ENCODE data around the gene HACL1. TPM values are rescaled to one million over a fixed set of nuclear protein-coding genes. Genes with fewer than 3 reads are reported as not detected.
"Not testable (repeated sequence)": the region's sequence is repeated elsewhere in the genome, so short reads cannot be mapped to it uniquely, and the experiment has no call there.

The HACL1 gene
- total RNA-seq, 2 donors from 2014 or later = 25.2 to 25.9 TPM

DNA sequence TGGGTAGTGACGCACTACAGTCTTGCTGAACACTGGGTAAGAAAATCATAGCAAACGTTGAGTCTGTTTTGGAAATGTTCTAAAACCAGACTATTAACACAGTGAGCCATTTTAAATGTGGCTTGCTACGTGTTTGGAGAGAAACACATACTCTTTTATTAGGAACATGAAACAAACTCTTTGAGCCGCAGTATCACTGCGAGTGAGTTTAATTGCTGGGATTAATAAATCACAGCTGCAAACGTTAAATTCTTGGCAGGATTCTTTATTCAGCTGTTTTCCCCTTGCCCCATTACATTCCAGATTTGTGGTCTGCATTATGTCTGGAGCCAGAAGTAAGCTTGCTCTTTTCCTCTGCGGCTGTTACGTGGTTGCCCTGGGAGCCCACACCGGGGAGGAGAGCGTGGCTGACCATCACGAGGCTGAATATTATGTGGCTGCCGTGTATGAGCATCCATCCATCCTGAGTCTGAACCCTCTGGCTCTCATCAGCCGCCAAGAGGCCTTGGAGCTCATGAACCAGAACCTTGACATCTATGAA is 33.8 kb upstream of the HACL1 start:
- no peaks in the 10 kb centered on the region for H3K9me3 Mint-ChIP-seq
- H3K27ac Mint-ChIP-seq = peak overlapping the region; percentile 20
- H3K27me3 Mint-ChIP-seq (ENCODE audit: low read depth) = no peaks in the 10 kb centered on the region
- DNase-seq (no peak), ATAC-seq (replicated peaks in 1 of 2) (no peak)
- H3K4me3 Mint-ChIP-seq = no peak overlapping the region
- H3K36me3 Mint-ChIP-seq (ENCODE audit: insufficient read depth in 2 of 2) = peaks cover 0 to 2% of the 10 kb centered on the region in 2 donors
- peaks cover 76% of the 10 kb centered on the region for H3K4me1 Mint-ChIP-seq (ENCODE audit: low read depth)

DNA sequence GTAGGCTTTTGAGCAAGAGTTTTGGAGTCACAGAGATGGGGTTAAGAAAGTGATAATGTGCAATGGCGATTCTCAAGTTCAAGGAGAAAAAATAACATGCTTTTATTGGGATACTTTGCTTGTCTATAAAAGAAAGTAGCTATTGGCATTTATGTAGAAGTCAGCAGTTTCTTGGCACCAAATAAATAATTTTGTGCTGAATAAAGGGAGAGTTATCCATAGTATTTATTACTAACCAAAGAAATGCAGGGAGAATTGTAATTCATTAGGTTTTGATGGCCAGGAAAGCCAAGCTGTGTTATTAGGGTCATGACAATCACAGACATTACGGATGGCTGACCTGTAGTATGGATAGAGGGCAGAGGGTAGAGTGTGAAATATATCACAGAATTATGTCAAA is 33.3 kb upstream of the HACL1 start:
- Mint-ChIP-seq H3K4me1 (ENCODE audit: low read depth) (peaks cover 81% of the 10 kb centered on the region), H3K27ac (peak overlapping the region; percentile 20), H3K9me3 (no peaks in the 10 kb centered on the region), H3K4me3 (no peak overlapping the region), H3K27me3 (ENCODE audit: low read depth) (no peaks in the 10 kb centered on the region), H3K36me3 (ENCODE audit: insufficient read depth in 2 of 2) (peaks cover 0 to 2% of the 10 kb centered on the region in 2 donors)
- ATAC-seq (replicated peaks in 1 of 2) (no peak), DNase-seq (no peak)

DNA sequence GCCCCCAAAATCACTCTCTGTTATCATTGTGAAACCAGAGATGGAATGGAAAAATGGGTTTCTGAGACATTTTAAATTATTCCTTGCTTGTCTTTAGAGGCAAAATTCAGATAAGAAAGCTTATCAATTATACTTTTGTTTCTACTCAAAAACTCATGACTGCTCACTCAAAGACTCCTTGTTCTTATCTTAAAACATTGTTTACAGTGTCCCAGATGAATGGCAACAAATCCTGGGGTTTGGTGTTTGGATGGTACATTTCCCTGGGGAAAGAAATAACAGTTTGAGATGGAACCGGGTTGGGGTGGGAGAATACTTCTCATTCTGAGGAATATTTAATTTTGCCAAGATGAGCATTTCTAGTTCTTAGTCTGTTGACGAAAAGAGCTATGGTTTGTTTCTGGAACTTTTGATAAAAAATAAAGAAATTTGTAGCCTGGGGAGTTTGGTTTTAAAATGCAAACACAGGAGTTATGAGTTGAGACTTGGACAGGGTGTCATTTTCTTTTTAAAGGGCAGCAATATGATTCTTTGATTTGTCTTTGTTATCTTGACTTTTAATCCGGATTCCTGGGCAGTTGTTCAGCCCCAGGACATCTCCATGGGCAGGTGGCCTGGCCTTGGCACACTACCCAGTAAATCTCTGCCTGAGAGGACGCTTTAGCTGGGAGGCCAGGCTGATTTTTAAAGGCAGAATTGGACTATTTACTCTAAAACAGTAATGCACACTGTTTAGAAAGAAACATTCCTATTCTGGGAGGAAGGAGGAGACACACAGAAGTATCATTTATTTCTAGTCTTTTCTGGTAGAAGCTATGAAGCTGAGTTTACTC is 32.6 kb upstream of the HACL1 start:
- Mint-ChIP-seq H3K27ac (no peak overlapping the region), H3K27me3 (ENCODE audit: low read depth) (no peaks in the 10 kb centered on the region), H3K4me3 (no peak overlapping the region), H3K4me1 (ENCODE audit: low read depth) (peaks cover 85% of the 10 kb centered on the region), H3K9me3 (no peaks in the 10 kb centered on the region), H3K36me3 (ENCODE audit: insufficient read depth in 2 of 2) (peaks cover 0 to 2% of the 10 kb centered on the region in 2 donors)
- DNase-seq (no peak), ATAC-seq (replicated peaks in 1 of 2) (no peak)

DNA sequence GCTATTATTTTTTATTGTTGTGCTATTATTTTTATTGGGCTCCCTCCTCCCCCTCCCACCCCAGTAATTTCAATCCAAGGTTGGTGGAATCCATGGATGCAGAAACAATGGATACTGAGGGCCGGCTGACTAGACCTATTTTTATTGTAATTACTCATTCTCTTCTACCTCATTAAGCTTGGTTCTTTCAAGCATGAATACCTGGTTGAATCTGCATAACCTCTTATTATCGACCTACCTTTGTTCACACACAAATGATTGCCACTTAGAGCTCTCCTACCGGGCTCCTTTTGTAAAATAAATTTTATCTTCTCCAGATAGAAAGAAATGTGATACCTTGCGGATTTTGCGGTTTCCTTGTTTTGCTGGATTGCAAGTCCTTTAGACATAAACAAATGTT is 31.8 kb upstream of the HACL1 start:
- Mint-ChIP-seq H3K4me1 (ENCODE audit: low read depth) (peaks cover 79% of the 10 kb centered on the region), H3K9me3 (no peaks in the 10 kb centered on the region), H3K4me3 (peak overlapping the region in 1 of 2 donors; percentile 25), H3K27me3 (ENCODE audit: low read depth) (no peaks in the 10 kb centered on the region), H3K27ac (peak overlapping the region; percentile 18), H3K36me3 (ENCODE audit: insufficient read depth in 2 of 2) (peaks cover 0 to 2% of the 10 kb centered on the region in 2 donors)
- DNase-seq = no peak
- ATAC-seq (replicated peaks in 1 of 2) = no peak

DNA sequence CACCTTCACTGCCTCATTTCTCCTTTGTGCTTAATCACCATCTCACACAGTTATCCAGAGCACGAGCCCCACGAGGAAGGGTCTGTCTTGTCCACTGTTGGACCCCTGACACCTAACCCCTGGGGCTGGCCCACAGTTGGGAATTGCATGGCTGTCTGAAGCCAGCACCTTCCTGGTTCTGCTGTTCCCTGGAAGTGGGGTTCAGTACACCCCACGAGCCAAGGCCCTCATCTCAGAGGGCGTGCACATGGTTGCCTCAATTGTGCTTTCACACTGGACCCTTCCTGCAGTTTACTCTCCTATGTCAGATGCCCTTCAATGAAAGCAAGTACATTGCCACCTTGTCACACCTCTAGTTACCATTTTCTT is 30.8 kb upstream of the HACL1 start:
- H3K4me3 Mint-ChIP-seq = no peak overlapping the region
- H3K27ac Mint-ChIP-seq = no peak overlapping the region
- no peak for ATAC-seq (replicated peaks in 1 of 2)
- no peak for DNase-seq
- no peaks in the 10 kb centered on the region for H3K27me3 Mint-ChIP-seq (ENCODE audit: low read depth)
- H3K4me1 Mint-ChIP-seq (ENCODE audit: low read depth) = peaks cover 70% of the 10 kb centered on the region
- no peaks in the 10 kb centered on the region for H3K9me3 Mint-ChIP-seq
- H3K36me3 Mint-ChIP-seq (ENCODE audit: insufficient read depth in 2 of 2) = peaks cover 0 to 2% of the 10 kb centered on the region in 2 donors

DNA sequence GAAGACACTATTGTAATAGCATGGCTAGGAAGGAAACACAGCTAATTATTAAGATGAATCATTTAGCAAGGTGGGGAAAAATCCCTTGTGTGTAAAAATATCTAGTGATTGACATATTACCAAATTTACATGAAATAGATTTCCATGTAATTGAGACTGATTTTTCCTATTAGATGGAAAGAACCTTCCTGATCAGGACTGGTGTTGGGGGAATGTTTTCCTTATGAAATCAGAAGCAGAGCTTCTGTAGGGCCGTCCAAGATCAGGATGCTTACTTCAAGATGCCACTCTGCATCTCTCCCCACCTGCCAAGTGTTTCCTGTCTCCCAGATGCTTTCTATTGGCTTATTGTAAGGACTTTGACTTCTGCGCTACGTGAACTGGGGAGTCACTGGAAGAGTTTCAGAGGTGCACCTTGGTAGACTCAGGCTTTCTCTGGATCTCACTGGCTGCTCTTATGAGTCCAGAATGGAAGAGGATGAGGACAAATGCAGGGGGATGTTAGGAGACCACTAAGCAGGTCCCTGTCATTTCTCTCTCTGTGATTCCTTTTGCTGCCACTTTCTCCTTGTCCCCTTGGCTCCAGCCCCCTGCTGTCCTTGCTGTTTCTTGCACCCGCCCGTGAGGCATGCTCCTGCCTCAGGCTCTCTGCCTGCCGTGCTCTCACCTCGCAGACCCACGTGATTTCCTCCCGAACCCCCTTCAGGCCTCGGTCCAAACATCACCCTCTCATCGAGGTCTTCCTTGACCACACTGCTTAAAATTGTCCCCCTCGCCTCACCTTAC is 30.2 kb upstream of the HACL1 start:
- H3K27ac Mint-ChIP-seq = no peak overlapping the region
- DNase-seq = no peak
- no peaks in the 10 kb centered on the region for H3K36me3 Mint-ChIP-seq (ENCODE audit: insufficient read depth in 2 of 2)
- H3K27me3 Mint-ChIP-seq (ENCODE audit: low read depth) = no peaks in the 10 kb centered on the region
- ATAC-seq (replicated peaks in 1 of 2) = no peak
- H3K4me3 Mint-ChIP-seq = no peak overlapping the region
- no peaks in the 10 kb centered on the region for H3K9me3 Mint-ChIP-seq
- peaks cover 64% of the 10 kb centered on the region for H3K4me1 Mint-ChIP-seq (ENCODE audit: low read depth)

DNA sequence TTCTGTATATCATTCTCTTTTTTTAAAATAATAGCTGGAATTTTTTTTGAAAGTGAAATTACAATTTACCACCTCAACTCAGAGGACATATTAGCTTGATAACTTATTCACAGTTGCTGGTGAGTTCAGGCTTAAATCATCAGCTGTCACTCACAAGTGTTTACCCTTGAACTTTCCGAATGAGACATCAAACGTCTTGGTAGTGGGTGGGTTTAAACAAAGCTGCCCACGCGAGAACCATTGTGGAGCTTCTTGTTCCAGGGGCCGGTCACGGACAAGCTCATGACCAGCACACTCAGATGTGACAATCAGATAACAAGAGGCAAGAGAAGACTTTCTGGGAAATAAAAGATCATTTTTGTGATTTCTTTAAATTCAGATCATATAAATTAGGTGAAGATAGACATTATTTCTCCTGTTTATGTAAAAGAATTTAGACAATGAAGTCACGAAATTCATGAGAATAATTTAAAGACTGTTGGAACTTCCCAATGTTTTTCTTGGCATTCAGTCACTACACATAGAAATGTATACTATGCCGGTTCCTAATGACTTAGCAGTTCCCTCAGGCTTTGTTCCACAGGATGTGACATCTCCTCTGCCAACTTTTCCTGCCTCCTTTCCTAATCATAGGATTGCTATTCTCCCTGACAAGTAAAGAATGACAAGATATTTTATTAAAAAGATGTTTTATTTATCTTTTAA is 29.4 kb upstream of the HACL1 start:
- peak overlapping the region; percentile 62 to 88 for H3K4me3 Mint-ChIP-seq
- ATAC-seq (replicated peaks in 1 of 2) = peak; percentile 48 to 59
- peak overlapping the region; percentile 88 for H3K27ac Mint-ChIP-seq

DNA sequence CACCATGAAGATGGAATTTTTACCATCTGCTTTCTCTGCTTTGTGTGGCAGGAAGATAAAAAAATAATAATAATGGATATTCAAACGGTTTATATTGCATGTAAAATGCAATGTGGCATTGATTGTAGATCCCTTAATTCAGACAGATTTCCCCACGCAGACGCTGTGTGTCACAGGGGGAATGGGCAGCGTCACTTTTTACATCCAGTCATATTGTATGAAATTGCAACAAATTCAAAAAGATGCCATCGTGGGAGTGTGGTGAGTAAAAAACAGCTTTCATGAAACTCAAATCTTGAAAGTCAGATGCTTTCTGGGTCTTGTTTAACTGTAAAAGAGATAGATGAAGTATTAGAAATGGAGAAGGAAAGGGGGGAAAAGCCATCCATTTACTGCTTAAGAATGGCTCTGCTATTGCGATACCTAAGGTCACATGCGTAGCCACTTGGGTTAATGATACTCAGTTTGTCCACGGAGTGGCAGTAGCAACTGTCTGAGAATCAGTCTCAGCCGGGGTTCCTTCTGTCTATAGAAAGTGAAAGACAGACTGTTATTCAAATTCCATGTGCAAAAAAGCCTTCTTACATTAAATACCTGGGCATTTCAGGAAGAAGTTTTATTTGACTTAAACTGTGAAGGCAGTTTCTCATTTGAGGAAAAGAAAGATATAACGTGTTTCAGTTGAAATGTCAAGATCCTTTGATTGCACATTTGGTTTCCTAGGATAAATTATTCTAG is 28.7 kb upstream of the HACL1 start:
- Mint-ChIP-seq H3K4me3 (peak overlapping the region; percentile 62 to 88), H3K27me3 (ENCODE audit: low read depth) (no peaks in the 10 kb centered on the region), H3K36me3 (ENCODE audit: insufficient read depth in 2 of 2) (no peaks in the 10 kb centered on the region), H3K27ac (peak overlapping the region; percentile 88), H3K9me3 (no peaks in the 10 kb centered on the region), H3K4me1 (ENCODE audit: low read depth) (peaks cover 58% of the 10 kb centered on the region)
- peak; percentile 95 for ATAC-seq (replicated peaks in 1 of 2)
- DNase-seq = peak; percentile 67 to 69

More for the DNA sequence above, 29.4 kb upstream of the HACL1 start:
- peaks cover 58% of the 10 kb centered on the region for H3K4me1 Mint-ChIP-seq (ENCODE audit: low read depth)
- H3K36me3 Mint-ChIP-seq (ENCODE audit: insufficient read depth in 2 of 2) = no peaks in the 10 kb centered on the region
- peak in 1 of 2 donors; percentile 37 for DNase-seq
- H3K9me3 Mint-ChIP-seq = no peaks in the 10 kb centered on the region
- no peaks in the 10 kb centered on the region for H3K27me3 Mint-ChIP-seq (ENCODE audit: low read depth)

DNA sequence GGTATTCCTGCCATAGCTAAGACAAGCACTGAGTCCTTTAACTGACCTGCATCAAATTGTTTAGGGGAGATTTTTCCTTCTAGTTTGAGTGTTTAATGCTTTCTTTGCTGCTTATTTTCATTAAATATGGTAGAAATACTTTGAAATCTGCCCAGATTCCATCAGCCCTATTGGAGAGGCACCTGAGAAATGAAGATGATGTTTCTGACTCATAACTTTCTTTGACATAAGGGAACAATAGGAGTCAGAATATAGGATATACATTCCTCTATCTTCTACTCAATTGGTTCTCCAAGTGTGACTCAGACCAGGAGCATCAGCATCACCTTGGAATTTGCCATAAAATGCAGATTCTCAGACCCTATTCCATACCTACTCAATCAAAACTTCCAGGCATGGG is 27.6 kb upstream of the HACL1 start:
- no peak overlapping the region for H3K27ac Mint-ChIP-seq
- peaks cover 59% of the 10 kb centered on the region for H3K4me1 Mint-ChIP-seq (ENCODE audit: low read depth)
- DNase-seq (no peak), ATAC-seq (replicated peaks in 1 of 2) (no peak)
- no peak overlapping the region for H3K4me3 Mint-ChIP-seq
- H3K9me3 Mint-ChIP-seq = no peaks in the 10 kb centered on the region
- H3K27me3 Mint-ChIP-seq (ENCODE audit: low read depth) = no peaks in the 10 kb centered on the region
- peaks cover 0 to 5% of the 10 kb centered on the region in 2 donors for H3K36me3 Mint-ChIP-seq (ENCODE audit: insufficient read depth in 2 of 2)

DNA sequence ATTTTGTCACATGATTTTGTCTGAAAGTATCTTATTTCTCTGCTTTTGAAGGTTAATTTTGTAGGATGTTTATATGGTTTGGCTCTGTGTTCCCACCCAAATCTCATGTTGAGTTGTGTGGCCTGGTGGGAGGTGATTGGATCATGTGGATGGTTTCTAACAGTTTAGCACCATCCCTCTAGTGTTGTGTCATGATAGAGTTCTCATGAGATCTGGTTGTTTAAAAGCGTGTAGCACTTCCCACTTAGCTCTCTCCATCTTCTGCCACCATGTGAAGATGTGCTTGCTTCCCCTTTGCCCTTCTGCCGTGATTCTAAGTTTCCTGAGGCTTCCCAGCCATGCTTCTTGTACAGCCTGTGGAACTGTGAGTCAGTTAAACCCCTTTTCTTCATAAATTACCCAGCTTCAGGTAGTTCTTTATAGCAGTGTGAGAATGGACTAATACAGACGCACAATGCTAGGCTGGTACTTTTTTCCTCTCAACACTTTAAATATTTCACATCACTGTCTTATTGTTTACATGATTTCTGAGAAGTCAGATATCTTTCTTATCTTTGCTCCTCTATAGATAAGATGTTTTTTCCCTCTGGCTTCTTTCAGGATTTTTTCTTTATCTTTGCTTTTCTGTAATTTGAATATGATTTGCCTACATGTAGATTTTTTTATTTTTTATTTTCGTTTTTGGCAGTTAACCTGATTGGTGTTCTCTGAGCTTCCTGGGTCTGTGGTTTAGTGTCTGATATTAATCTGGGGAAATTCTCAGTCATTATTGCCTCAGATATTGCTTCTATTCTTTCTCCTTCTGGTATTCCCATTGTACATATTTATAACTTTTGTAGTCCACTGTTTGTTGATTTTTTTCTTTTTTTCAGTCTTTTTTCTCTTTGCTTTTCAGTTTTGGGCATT is 22.4 kb upstream of the HACL1 start:
- Mint-ChIP-seq H3K9me3 (peaks cover 18 to 23% of the 10 kb centered on the region in 2 donors), H3K27ac (peak overlapping the region; percentile 97), H3K27me3 (ENCODE audit: low read depth) (no peaks in the 10 kb centered on the region), H3K4me3 (peak overlapping the region; percentile 64 to 86), H3K4me1 (ENCODE audit: low read depth) (peaks cover 26% of the 10 kb centered on the region), H3K36me3 (ENCODE audit: insufficient read depth in 2 of 2) (peaks cover 29 to 45% of the 10 kb centered on the region in 2 donors)
- ATAC-seq (replicated peaks in 1 of 2) = peak; percentile 36 to 49
- DNase-seq = no peak

DNA sequence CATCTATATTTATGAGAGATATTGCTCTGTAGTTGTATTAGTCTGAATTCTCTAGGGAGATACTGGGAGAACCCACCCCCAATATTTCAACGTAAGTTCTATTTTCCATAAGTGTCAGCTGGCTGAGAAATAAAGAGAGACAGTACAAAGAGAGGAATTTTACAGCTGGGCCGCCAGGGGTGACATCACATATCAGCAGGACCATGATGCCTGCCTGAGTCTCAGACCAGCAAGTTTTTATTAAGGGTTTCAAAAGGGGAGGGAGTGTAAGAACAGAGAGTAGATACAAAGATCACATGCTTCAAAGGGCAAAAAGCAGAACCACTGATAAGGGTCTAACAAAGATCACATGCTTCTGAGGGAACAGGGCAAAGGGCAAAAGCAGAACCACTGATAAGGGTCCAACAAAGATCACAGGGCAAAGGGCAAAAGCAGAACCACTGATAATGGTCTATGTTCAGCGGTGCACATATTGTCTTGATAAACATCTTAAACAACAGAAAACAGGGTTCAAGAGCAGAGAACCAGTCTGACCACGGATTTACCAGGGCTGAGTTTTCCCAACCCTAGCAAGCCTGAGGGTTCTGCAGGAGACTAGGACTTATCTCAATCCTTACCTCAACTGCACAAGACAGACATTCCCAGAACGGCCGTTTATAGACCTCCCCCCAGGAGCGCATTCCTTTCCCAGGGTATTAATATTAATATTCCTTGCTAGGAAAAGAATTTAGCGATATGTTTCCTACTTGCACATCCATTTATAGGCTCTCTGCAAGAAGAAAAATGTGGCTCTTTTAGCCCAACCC is 18.5 kb upstream of the HACL1 start:
- not testable (repeated sequence) for H3K27ac Mint-ChIP-seq, H3K4me3 Mint-ChIP-seq
- peaks cover 29 to 46% of the 10 kb centered on the region in 2 donors for H3K36me3 Mint-ChIP-seq (ENCODE audit: insufficient read depth in 2 of 2)

More for the DNA sequence above, 18.5 kb upstream of the HACL1 start:
- not testable (repeated sequence) for ATAC-seq (replicated peaks in 1 of 2); H3K27me3 Mint-ChIP-seq (ENCODE audit: low read depth); DNase-seq
- H3K4me1 Mint-ChIP-seq (ENCODE audit: low read depth) = peaks cover 17% of the 10 kb centered on the region
- H3K9me3 Mint-ChIP-seq = peaks cover 19 to 23% of the 10 kb centered on the region in 2 donors

All from activated T-cell treated with anti-CD3 and anti-CD28 coated beads, Interleukin-2, amount 50 U/mL, for 72 hours (primary cell).